Stimulated activated CD4-positive, alpha-beta T cell treated with anti-CD3 and anti-CD28 coated beads, Interleukin-2, amount 100 ng/mL, for 4 hours (primary cell): ENCODE measurements around the gene VEGFA.

ENCODE experiments used
- DNase-seq: peaks from one replicate; pipeline ENCODE4 v3.0.0-alpha.2; 2020; ENCODE audit warnings: low read depth

Gene VEGFA

DNA sequence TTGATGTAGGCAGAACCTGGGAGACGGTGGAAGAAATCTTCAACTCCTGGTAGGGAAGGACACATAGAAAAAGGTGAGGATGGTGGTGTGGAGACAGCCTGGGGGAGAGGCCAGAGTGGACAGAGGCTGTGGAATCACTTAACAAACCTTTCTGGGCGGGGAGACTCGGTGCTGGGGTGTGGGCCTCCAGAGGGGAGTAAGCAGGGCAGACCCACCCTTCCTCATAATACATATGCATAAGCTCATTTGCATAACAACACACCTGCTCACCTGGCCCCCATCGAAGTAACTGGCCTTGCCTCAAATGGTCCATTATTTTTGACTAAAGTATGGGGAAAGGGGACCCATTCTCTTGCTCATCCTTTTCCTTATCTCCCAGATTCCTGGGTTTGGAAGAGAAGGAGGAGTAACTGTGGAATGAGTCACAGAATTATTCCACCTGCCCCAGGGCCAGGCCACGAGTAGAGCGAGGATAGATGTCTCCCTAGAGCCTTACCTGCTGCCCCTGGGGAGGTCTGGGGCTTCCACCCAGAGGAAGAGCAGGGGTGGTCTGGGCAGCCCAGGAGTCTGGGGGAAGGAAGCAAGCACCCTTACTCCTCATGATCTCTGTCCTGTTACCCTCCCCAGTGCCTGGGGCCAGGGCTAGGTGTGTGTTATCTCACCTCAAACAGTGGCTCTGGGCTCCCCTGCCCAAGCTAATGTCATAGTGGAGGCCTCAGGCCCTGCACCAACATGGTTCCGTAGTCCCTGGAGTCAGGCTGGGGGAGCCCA lies 10.7 kb upstream of the VEGFA start:
- DNase-seq, result no peak

GRCh38 chr6:43759907-43760206 lies 10.2 kb upstream of the VEGFA start:
- no peak for DNase-seq

- no peak for DNase-seq
Measured at GRCh38 chr6:43760210-43761168, 9.5 kb upstream of the VEGFA start.

DNA sequence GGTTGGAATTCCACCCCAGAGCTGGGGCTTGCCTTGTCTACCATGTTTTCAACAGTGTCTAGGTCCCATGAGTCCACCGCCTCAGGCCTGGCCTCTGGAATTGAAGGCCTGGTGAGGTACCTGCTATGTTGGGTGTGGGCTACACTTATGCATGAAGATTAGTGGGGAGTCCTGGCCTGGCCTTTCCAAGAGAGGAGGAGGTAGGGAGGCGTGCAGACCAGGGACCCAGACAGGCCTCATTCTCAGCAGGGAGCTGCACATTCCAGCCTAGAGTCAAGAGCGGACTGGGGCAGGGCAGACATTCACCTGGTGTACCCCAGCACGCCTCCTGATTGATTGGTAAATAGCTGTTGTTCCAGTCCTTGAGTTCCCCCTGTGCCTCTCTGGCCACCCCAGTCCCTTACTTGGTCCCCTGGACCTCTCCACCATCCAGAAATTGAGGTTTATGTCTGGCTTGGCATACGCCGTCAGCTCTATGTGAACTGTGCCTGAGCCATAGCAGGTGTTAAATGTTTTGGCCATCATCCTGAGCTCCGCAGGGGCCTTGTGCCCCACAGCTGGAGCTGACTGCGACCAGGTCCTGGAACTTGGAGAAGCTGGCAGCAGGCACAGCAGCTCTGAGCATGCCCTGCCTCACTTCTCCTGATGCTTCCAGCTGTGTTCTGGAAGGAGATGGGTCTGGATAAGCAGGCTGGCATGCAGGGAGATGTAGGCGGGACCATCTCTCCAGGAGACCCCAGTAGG lies 8.2 kb upstream of the VEGFA start:
- no peak for DNase-seq

DNA sequence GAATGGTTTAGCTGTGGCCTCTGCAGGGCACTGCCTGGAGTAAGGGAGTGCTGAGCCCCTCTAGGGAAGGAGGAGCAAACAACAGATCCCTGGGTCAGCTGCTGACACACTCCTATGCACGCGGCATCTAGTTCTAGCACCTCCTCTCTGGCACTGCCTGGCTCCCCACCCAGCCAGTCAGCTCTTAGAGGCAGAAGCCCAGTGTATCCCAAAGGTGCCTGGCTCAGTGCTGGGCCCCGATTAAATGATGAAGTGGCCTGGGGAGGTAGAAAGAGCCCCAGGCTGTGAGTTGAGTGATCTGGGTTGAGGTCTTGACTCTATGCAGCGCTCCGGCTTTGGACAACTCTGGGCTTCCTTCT lies 7.6 kb upstream of the VEGFA start:
- DNase-seq, result no peak

DNA sequence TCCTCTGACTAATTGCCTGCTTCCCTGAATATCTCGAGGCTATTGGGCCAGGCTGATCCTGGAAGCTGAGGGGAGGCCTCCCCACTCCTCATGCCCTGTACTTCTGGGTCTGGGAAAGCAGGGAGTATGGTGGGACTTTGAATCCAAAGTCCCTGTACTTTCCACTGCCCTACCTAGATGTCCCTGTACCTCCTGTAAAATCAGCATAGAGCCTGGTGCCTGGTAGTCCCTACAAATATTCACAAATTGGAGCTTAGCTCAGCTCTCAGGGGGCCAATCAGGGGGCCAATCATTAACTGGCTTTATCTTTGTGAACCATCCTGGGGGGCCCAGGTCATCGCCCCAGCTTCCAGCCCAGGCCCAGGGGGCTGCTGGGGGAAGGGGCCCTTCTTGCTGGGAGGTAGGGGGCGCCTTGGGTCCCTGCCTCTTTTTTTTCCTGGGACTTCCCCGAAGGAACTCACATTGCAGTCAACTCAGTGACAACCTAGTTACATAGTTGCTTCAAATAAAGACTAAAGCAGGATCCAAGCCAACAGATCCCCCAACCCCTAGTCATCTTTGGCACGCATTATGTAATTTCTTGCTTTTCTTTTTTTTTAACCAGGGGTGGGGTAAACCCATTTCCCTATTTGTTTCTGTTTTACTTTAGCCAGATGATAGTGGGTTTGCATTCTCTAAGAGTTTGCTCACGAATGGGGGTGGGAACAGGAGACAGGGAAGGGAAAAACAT lies 6.9 kb upstream of the VEGFA start:
- no peak for DNase-seq

DNA sequence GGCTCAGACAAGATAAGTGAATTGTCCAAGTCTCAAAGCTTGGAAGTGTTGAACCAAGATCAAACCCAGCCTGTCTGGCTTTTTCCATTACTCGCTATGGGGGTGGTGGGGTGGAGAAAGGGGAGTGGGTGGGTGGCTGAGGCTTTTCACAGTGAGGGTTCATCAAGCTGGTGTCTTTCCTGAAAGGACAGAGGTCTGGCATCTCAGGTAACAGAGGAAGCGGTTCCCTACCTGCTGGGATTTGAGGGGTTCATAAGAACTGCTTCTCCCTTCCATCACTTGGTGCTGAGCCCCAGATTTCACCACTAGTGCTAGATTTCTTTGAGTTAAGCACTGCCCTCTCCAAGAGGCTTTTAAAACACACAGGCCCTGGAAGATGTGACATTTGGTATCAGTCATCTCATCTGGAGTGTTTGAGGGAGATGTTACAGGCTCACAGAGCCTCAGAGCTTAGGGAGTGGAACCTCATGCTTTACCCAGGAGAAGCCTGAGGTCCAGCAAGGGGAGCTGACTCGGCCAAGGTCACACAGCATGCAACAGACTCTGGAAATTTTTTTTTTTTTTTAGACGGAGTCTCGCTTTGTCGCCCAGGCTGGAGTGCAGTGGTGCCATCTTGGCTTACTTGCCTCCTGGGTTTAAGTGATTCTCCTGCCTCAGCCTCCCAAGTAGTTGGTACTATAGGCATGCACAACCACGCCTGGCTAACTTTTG lies 6.0 kb upstream of the VEGFA start:
- no peak for DNase-seq

DNA sequence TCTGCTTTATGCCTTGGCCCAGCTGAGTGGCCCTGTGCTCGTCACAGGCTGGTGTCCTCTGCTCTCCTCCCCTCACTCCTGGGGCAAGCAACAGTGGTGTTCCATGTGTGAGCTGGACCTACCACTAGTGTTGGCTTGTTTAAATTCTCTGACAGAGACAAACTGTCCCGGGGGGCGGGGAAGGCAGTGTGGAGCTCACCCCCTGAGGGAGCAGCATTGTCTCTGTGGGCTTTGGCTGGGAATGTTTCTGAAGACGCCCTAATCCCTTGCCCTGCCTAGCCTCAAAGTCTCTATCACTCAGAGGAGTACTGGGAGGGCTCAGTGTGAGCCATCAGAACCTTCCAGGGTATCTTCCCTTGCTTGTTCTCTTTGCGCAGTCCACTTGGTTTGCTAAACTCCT lies 5.2 kb upstream of the VEGFA start:
- no peak for DNase-seq

DNA sequence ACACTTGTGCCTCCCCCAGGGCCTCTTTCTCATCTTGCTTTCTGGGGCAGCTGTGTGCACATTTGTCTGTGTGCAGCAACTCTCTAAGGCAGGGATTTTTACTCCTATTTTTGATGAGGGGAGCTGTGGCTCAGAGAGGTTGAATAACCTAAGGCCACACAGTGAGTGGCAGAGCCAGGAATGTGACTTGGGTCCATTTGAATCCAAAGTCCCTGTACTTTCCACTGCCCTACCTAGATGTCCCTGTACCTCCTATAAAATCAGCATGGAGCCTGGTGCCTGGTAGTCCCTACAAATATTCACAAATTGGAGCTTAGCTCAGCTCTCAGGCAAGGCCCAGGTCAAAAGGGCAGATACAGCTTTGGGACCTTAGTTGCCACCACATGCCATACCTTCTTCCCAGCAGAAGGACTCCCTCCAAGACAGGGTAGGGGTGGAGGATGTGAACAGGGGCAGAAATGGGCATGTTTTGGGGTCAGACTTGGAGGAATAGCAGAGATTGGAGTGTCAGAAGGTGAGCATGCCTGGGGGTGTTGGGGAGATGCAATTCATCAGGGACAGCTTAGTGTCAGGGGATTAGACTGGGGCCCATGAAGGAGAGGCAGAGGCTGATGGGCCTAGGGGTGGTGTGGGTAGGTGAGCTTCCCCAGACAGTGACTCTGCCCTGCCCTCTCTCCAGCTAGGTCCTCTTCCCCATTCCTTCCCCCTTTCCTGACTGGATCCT lies 4.1 kb upstream of the VEGFA start:
- DNase-seq, result no peak

GRCh38 chr6:43766500-43766853 lies 3.5 kb upstream of the VEGFA start:
- no peak for DNase-seq

DNA sequence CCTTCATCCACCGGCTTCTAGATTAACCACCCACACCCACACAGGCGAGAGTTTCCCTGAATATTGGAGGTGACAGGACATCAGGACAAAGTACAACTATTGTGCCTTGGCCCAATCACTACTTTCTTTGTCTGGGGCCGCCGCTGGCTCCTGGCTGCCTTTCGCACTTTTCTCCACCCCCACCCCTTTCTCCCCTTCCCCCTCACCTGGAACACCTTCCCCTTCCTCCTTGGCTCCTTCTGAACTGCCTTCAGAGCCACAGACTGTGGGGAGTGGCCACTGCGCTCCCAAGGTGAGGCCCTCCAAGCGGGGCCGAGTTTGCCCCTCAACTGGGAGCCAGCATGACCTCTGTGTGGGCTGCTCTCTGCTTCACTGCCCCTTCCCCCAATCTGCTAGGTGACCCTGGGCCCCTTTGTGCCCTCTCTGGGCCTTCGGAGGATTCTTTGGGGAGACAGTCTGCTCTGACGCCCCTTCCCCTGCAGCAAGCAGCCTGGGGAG lies 3.0 kb upstream of the VEGFA start:
- DNase-seq, result no peak

- DNase-seq, result no peak
Measured at GRCh38 chr6:43767553-43768505, 2.2 kb upstream of the VEGFA start.

DNA sequence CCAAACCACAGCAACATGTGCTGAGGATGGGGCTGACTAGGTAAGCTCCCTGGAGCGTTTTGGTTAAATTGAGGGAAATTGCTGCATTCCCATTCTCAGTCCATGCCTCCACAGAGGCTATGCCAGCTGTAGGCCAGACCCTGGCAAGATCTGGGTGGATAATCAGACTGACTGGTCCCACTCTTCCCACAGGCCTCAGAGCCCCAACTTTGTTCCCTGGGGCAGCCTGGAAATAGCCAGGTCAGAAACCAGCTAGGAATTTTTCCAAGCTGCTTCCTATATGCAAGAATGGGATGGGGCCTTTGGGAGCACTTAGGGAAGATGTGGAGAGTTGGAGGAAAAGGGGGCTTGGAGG lies 1.5 kb upstream of the VEGFA start:
- no peak for DNase-seq

- DNase-seq, result no peak
Measured at GRCh38 chr6:43768983-43769525, 957 bp upstream of the VEGFA start.

- DNase-seq, result no peak
Measured at GRCh38 chr6:43770372-43771209, 580 bp downstream of the VEGFA start.

GRCh38 chr6:43771210-43771857 lies 1.3 kb downstream of the VEGFA start:
- peak; percentile 76 for DNase-seq

DNA sequence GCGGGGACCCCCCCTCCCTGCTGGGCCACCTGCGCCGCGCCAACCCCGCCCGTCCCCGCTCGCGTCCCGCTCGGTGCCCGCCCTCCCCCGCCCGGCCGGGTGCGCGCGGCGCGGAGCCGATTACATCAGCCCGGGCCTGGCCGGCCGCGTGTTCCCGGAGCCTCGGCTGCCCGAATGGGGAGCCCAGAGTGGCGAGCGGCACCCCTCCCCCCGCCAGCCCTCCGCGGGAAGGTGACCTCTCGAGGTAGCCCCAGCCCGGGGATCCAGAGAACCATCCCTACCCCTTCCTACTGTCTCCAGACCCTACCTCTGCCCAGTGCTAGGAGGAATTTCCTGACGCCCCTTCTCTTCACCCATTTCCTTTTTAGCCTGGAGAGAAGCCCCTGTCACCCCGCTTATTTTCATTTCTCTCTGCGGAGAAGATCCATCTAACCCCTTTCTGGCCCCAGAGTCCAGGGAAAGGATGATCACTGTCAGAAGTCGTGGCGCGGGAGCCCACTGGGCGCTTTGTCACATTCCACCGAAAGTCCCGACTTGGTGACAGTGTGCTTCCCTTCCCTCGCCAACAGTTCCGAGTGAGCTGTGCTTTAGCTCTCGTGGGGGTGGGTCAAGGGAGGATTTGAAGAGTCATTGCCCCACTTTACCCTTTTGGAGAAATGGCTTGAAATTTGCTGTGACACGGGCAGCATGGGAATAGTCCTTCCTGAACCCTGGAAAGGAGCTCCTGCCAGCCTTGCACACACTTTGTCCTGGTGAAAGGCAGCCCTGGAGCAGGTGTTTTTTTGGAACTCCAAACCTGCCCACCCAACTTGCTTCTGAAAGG lies 2.1 kb downstream of the VEGFA start:
- peak; percentile 54 for DNase-seq
